NCI-H1417 (cell line): ENCODE data around the gene MYO7A.

ENCODE experiments used
- DNase-seq, 3 experiments: peaks; one replicate each; lab custom pipeline; 2025; lab: John Stamatoyannopoulos, UW

Gene MYO7A

DNA sequence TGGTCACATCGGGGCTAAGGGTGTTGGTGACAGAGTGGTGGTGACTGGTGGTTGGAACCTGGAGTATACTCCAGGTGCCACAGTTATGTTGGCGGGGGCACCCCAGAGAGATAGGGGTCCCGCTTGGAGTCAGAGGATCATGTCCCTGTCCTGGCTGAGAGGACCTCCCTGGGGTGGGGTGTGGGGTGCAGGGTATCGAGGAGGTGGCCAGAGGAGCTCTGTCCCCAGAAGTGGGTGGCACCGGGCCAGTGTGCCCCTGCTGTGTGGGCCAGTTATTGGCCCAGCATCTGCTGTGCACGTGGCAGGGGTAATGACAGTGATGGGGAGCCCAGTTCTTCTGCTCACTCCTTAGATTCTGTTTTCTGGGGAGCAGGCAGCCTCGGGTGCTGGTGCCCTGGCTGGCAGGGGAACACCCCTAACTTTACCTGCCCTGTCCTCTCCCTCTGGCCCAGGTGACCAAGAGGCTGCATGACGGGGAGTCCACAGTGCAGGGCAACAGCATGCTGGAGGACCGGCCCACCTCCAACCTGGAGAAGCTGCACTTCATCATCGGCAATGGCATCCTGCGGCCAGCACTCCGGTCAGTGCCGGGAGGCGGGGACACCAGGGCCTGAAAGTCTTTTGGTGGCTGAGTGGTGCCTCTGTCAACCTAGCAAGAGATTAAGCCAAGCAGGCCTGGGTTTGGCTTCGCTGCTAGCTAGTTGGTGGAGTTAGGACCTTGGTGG, 56.3 kb downstream of the MYO7A start:
- DNase-seq, result no peak

DNA sequence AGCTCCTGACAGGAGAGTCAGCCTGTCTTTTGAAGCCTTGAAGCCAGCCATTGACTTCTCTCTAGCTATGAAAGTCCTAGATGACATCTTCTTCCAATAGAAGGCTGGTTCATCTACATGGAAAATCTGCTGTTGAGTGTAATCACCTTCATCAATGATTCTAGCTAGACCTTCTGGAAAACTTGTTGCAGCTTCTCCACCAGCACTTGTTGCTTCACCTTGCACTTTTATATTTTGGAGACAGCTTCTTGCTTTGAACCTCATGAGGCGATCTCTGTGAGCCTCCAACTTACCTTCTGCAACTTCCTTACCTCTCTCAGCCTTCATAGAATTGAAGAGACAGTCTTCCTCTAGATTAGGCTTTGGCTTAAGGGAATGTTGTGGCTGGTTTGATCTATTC, 58.3 kb downstream of the MYO7A start:
- DNase-seq, result no peak

DNA sequence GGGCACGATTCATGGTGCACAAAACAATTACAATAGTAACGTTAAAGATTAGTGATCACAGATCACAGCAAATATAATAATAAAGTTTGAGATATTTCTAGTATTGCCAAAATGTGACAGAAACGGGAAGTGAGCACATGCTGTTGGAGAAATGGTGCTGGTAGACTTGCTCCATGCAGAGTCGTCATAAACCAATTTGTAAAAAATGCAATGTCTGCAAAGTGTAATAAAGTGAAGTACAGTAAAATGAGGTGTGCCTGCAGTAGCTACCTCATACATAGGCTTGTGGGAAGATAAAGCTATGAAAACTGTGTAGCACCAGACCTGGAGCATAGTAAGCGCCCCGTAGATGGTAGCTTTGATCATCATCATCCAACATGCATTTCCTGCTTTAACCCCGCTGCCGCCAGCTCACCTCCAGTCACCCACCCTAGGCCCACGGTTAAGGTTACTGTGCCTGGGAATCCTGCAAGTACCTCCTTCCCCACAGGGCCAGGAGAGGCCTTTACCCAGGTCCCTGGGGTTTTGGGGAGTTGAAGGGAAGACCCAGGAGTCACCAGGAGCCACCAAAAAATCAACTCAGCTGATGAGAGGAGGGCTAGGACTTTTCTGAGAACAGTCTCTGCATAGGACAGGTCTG, 59.2 kb downstream of the MYO7A start:
- DNase-seq, result no peak

DNA sequence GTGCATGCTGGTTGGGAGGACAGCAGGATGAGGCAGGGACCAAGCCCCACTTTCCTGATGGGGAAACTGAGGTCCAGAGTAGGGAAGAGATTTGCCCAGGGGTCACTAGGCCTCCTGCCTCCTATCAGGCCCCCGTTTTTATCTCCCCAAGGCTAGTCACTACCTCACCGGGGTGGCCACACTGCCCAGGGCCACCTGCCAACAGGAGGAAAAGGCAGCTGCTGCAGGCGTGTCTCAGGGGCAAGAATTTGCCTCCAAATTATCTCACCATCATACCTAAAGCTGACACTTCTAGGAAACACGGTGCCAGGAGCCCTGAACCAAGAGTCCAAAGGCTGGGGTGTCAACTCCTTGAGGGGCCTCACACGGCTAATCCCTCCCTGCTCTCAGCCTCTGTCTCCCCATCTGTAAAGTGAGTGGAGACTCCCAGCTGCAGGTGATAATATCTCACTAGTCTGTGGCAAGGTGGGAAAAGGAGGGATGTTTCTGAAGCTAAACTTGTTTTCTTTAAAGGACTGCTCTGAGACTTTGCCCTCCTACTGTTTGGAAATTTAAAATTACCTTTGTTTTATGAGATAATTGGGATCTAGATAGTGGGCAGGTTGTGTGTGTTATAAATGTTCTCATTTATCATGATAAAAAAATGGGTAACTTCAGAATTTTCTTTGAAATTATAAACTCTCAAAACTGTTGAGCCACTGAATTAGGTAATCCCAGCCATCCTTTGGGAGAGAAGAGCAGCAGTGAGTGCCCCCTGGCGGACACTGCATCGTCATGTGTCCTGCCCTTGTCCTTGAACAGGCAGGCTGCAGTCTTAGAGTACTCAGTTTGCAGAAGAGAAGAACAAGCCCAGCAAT, 60.0 kb downstream of the MYO7A start:
- DNase-seq, result peak; percentile 74 to 90 (median 78)

DNA sequence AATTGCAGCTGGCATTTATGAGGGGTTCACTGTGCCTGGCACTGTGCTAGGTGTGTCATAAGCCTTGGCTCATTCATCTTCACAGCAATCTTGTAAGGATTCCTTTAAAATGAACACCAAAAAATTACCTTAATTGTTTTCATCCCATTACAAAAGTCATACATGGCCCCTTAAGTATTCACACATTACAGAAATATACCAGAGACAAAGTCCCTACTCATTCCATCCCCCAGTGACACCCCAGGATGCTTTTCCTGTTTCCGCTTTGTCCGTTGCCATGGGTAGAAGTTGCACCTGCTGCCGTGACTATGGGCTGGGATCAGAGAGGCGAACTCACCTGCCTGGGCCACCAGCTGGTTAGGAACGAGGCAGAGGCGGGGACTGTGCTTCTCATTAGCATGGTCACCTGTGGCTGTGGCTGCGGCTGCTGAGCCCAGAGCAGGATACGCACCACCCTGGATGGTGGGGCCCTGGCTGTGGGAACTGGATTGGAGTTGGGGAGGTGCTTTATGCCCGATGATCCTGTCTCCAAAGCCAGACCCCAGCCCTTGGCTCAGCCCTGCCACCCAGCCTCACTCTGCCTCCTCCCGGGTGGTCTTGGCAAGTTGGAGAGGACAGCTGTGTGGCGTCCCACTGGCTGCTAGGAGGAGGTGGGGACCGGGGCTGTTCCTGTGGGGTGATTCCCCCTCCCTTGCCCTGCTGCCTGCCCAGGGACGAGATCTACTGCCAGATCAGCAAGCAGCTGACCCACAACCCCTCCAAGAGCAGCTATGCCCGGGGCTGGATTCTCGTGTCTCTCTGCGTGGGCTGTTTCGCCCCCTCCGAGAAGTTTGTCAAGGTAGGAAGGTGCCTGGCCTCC, 60.8 kb downstream of the MYO7A start:
- DNase-seq, result peak; percentile 42 to 92 (median 82)

DNA sequence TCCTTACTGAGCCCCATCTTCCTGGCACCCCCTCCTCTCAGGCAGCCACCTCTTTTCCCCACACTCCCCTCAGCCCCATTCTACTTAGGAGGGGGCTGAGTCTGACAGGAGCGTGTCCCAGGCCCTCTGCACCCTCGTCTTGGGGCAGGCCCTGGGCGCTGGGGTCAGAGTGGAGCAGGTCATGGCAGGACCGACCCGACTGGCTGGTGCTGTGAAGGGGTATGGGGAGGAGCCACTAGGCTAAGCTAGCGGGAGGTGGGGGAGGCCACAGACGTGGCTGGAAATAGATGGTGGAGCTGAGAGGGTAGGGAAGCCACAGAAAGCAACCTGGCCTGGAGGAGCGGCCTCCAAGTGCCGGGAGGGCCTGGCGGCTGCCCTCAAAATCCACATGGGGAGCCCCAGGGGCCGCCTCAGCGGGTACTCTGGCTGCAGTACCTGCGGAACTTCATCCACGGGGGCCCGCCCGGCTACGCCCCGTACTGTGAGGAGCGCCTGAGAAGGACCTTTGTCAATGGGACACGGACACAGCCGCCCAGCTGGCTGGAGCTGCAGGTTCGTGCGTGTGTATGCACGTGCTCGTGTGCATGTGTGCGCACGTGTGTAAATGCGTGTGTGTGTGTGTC, 61.7 kb downstream of the MYO7A start:
- DNase-seq, result no peak

DNA sequence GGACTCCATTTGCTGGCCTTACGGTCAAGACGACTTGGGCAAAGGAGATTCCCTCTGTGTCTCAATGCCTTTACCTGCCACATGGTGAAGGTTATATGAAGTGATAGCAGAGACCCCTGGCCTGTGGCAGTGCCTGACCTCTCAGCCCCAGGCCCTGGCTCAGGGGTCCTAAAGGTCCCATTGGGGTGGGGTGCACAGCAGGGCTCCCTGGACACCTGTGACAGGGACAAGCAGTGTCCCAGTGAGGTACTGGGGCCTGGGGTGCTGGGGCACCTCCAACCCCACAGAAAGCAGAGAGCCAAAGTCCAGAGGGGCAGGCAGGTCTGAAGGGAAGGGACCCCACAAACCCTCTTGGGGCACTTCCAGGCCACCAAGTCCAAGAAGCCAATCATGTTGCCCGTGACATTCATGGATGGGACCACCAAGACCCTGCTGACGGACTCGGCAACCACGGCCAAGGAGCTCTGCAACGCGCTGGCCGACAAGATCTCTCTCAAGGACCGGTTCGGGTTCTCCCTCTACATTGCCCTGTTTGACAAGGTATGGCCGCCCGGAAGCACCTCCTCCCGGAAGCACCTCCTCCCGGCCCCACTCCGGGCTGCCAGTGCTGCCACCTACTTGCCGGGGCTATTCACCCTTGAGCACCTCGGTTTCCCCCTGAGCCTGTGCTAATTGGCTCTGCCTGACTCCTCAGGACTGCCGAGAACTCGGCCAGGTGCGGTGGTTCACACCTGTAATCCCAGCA, 62.5 kb downstream of the MYO7A start:
- no peak for DNase-seq

DNA sequence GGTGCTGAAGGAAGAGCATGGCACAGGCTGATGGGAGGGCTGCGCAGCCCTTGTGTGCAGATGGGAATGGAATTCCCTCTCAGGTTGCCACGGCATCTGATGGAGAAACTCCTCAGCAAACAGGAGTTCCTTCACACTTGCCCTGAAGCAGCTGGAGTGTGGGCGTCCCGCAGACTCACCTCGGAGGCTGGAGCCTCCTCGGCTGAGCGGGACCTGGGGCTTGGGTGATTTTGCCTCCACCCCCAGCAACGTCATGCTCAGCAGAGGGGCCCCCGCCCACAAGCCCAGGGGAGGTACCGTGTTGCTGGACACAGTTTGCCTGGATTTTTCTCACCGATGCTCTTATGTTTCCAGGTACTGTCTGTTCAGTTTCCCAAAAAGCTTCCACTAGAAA, 63.4 kb downstream of the MYO7A start:
- DNase-seq, result no peak

DNA sequence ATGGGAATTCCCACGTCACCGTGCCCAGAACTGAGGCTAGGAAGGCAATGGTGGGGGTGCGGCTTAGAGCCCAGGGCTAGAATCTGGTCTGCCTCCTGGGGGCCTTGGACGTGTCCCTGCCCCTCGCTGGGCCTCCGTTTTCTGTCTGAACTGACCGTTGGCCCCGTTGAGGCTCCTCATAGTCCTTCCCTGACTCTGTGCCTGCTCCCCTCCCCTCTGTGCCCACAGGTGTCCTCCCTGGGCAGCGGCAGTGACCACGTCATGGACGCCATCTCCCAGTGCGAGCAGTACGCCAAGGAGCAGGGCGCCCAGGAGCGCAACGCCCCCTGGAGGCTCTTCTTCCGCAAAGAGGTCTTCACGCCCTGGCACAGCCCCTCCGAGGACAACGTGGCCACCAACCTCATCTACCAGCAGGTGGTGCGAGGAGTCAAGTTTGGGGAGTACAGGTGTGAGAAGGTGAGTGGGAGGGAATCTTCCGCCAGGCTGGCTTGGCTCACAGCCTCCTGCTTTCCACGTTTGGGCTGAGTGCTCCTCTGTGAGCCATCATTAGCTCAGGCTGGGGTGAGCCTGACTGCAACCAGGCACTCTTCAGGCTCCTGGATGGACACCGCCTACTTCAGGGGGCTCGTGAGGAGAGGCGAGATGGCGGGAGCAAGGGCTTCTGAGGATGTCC, 63.9 kb downstream of the MYO7A start:
- peak; percentile 8 to 87 (median 15) for DNase-seq

DNA sequence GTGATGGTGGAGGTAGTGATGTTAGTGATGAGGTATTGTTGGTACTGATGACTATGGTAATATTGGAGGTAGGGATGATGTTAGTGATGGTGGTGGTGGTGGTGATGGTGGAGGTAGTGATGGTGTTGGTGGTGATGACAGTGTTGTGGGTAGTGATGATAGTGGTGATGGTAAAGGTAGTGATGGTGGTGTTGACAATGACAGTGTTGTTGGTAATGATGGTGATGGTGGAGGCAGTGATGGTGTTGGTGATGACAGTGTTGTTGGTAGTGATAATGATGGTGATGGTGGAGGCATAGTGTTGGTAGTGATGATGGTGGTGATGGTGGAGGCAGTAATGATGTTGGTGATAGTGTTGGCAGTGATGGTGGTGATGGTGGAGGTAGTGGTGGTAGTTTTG, 65.1 kb downstream of the MYO7A start:
- no peak for DNase-seq

DNA sequence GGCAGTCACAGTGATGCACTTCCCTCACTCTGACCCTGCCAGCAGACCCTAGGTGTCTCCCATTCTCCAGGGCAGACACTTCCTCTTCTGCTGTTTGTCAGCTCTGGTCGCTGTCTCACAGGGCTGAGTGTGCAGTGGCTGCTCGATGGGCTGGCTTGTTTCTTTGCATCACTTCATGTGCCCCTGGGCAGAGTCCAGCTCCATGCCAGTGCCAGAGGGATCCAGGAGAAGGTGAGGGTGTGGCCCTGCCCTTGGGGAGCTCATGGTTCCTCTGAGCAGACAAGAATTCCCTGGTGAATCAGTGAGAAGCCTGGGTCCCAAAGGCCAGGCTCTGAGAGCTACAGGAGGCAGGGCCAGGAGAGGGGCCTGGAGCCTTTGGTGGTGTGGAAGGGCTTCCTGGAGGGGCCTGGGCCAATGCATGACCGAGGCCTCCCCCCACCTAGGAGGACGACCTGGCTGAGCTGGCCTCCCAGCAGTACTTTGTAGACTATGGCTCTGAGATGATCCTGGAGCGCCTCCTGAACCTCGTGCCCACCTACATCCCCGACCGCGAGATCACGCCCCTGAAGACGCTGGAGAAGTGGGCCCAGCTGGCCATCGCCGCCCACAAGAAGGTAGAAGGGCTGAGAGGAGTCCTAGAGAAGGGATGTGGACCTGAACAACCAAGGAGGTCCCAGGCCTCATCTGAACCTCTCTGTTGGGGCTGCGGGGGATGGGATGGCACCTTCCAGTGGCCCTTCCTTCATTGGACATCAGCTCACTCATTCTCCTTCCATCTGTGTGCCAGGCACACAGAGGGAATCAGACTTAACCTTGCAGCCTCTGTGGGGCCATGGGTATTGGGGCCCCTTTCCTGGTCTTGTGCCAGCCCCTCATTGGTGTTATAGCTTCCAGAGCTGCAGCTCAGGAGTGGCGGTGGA, 66.1 kb downstream of the MYO7A start:
- DNase-seq, result no peak

DNA sequence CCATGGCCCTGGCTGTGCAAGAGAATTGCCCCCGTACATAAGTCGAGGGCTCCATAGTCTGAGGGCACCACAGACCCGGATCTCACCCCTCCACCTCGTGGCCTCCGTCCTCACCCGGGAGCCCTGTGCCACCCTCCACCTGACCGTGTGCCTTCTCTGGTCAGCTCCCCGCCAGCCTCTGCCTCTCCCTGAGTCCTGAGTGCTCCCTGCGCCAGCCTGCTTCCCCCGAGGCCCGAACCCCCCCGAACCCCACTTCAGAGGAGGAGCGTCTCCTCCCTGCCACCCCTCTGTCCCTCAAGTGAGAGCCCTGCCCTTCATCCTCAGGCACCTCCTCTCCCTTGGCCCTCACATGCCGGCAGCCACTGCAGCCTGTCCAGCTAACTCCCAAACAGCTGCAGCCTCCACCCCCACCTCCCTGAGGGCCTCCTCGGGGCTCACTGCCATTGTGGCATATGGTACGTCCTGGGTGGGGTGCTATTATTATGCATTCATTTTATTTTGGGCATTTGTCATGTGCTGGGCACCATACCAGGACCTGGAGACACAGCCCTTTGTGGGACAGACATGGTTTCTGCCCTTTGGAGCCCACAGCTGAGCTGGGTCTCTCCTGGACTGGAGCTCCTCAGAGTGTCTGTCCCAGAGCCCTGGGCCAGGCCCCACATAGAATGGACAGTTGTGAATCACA, 67.2 kb downstream of the MYO7A start:
- no peak for DNase-seq

DNA sequence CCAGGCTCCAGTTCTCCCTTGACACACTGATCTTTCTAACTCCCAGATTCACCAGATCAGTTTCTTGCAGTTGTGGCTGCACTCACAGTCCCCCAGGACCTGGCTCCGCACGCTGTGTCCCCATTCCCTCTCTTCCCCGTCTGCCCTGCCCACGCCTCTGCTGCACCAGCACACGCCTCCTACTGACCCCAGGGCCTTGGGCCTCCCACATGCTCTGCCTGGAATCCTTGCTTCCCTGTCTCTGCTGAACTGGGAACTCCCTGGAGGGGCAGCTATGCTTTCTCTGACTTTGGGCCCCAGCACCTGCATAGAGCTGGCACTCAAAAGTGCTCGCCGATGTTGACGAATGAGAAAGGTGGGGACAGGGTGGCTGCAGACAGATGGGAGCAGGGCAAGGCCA, 68.9 kb downstream of the MYO7A start:
- DNase-seq, result no peak

DNA sequence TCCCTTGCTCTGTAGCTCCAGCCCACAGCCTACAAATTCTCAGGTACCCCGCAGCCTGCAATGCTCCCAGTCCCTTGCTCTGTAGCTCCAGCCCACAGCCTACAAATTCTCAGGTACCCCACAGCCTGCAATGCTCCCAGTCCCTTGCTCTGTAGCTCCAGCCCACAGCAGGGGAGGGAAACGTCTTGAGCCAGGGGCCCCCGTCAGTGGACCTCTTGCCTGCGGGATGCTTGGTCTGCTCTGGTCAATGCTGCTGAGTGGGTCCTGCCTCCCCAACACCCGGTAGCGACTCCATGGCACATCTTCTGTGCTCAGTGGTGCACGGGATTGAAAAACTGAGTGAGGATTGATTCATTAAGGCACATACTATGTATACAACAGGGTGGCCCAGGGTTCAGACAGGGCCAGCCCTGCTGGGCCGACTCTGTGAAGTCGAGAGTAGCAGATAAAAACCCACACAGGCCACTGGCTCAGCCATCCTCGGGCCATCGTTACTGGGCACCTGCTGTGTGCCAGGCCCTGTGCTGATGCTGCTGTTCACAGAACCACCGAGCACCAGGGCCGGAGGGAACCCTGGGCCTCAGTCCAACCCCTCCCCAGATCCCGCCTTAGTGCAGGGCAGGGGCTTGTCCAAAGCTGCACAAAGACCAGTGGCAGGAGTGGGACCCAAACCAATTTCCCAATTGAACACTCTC, 69.7 kb downstream of the MYO7A start:
- DNase-seq, result no peak

DNA sequence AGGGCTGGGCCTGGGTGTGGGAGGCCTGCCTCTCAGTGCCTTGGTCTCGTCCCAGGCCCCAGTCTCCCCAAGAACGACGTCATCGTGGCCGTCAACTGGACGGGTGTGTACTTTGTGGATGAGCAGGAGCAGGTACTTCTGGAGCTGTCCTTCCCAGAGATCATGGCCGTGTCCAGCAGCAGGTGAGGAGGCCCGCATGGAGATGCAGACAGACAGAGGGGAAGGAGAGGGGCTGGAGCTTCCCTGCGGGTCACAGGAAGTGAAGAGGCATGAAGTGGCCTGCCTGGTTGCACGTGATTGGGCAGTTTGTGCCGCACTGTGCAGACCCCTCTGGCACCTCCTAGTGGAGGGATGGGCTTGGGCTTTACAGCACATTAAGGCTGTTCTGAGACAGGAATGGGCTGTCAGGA, 70.4 kb downstream of the MYO7A start:
- DNase-seq, result peak in 2 of 3 experiments; percentile 2 to 21

DNA sequence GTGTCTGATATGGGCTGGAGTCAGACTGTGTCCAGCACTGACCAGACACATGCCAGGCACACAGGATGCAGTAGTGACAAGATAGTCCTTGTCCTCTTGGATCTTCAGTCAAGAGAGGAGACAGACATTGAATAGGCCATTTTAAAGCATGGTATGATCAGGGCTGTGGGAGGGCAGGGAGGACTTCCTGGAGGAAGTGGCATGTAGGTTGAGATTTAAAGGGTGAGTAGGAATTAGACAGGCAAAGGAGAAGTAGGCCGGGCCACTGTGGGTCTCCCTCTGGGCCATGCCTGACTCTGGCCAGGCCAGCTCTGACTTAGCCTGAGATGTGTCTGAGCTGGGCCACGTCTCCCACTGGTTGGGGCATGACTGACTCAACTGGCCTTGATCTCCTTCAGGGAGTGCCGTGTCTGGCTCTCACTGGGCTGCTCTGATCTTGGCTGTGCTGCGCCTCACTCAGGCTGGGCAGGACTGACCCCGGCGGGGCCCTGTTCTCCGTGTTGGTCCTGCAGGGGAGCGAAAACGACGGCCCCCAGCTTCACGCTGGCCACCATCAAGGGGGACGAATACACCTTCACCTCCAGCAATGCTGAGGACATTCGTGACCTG, 71.2 kb downstream of the MYO7A start:
- no peak for DNase-seq
